HEK293 (cell line): Measurements from ENCODE around the gene TEPSIN.

Source experiments
- CTCF ChIA-PET: fragments of 350-600 bp; formaldehyde crosslinking; extraction: SDS; loops from one replicate; lab custom pipeline; 2021; ENCODE audit warnings: antibody characterized with exemption; lab: Yijun Ruan, JAX
- POLR2A ChIA-PET: fragments of 300-600 bp; formaldehyde crosslinking; extraction: SDS; loops from one replicate; lab custom pipeline; 2020; ENCODE audit warnings: antibody characterized with exemption, inconsistent platforms; lab: Yijun Ruan, JAX
- H3K27ac ChIP-seq: fragments of 200-500 bp; sonication (Bioruptor generic); 2 replicates; pipeline ENCODE4 v1.5.1; 2014; ENCODE audit warnings: low read depth, low read length, control low read depth, inconsistent platforms; ENCODE audit errors: extremely low read depth
- H3K36me3 ChIP-seq, 2 experiments: fragments of 200-500 bp in 1 of 2; sonication (Bioruptor generic) in 1 of 2; 1 replicate in 1 of 2; 2 replicates in 1 of 2; pipeline ENCODE4 v1.5.1; 2014 to 2017; ENCODE audit warnings: inconsistent platforms in 2 of 2, low read length in 2 of 2; ENCODE audit not compliant: control insufficient read depth in 2 of 2, insufficient read depth in 1 of 2
- H3K4me1 ChIP-seq: fragments of 200-500 bp; sonication (Bioruptor generic); 2 replicates; pipeline ENCODE4 v1.5.1; 2014; ENCODE audit warnings: mild to moderate bottlenecking, low read length, inconsistent platforms; ENCODE audit not compliant: control insufficient read depth, insufficient read depth
- H3K4me3 ChIP-seq: 2 replicates; pipeline ENCODE4 v1.5.1; 2011; ENCODE audit warnings: low read depth, mild to moderate bottlenecking, control low read depth, low read length, moderate library complexity
- H3K9me3 ChIP-seq: fragments of 200-500 bp; sonication (Bioruptor generic); 2 replicates; pipeline ENCODE4 v1.5.1; 2014; ENCODE audit warnings: low read depth, low read length, inconsistent platforms; ENCODE audit not compliant: control insufficient read depth, insufficient read depth
- GLIS1 ChIP-seq: fragments of 450-650 bp; formaldehyde crosslinking; IDR thresholded peaks from 2 replicates; pipeline ENCODE4 v1.5.1; 2016; ENCODE audit warnings: missing biosample characterization, missing genetic modification characterization
- KLF16 ChIP-seq: fragments of 450-650 bp; formaldehyde crosslinking; IDR thresholded peaks from 2 replicates; pipeline ENCODE4 v1.5.1; 2017; ENCODE audit warnings: missing biosample characterization, missing genetic modification characterization
- KLF9 ChIP-seq: fragments of 450-650 bp; formaldehyde crosslinking; IDR thresholded peaks from 2 replicates; pipeline ENCODE4 v1.5.1; 2016; ENCODE audit warnings: missing biosample characterization, missing genetic modification characterization, low read depth
- MYNN ChIP-seq: fragments of 450-650 bp; formaldehyde crosslinking; IDR thresholded peaks from 2 replicates; pipeline ENCODE4 v1.5.1; 2016; ENCODE audit warnings: missing biosample characterization, missing genetic modification characterization, borderline replicate concordance
- OSR2 ChIP-seq: fragments of 450-650 bp; formaldehyde crosslinking; IDR thresholded peaks from 2 replicates; pipeline ENCODE4 v1.5.1; 2016; ENCODE audit warnings: missing biosample characterization, missing genetic modification characterization
- OVOL3 ChIP-seq: fragments of 450-650 bp; formaldehyde crosslinking; IDR thresholded peaks from 2 replicates; pipeline ENCODE4 v1.5.1; 2016; ENCODE audit warnings: missing biosample characterization, missing genetic modification characterization
- TRIM28 ChIP-seq: IDR thresholded peaks from 2 replicates; pipeline ENCODE4 v1.6.1; 2011; ENCODE audit warnings: low read length, control low read depth, borderline replicate concordance
- YY2 ChIP-seq: fragments of 450-650 bp; formaldehyde crosslinking; IDR thresholded peaks from 2 replicates; pipeline ENCODE4 v1.5.1; 2016; ENCODE audit warnings: missing biosample characterization, missing genetic modification characterization
- ZNF112 ChIP-seq: fragments of 450-650 bp; formaldehyde crosslinking; IDR thresholded peaks from 2 replicates; pipeline ENCODE4 v1.5.0; 2017; ENCODE audit warnings: missing biosample characterization, missing genetic modification characterization
- ZNF140 ChIP-seq: fragments of 450-650 bp; formaldehyde crosslinking; IDR thresholded peaks from 2 replicates; pipeline ENCODE4 v1.5.1; 2016; ENCODE audit warnings: missing biosample characterization, missing genetic modification characterization
- ZNF155 ChIP-seq: fragments of 450-650 bp; formaldehyde crosslinking; IDR thresholded peaks from 2 replicates; pipeline ENCODE4 v1.5.1; 2016; ENCODE audit warnings: missing biosample characterization, missing genetic modification characterization
- ZNF214 ChIP-seq: fragments of 450-650 bp; formaldehyde crosslinking; IDR thresholded peaks from 2 replicates; pipeline ENCODE4 v1.5.1; 2017; ENCODE audit warnings: missing biosample characterization, mild to moderate bottlenecking, missing genetic modification characterization, borderline replicate concordance
- ZNF311 ChIP-seq: fragments of 450-650 bp; formaldehyde crosslinking; IDR thresholded peaks from 2 replicates; pipeline ENCODE4 v1.5.1; 2017; ENCODE audit warnings: missing biosample characterization, missing genetic modification characterization, borderline replicate concordance
- ZNF366 ChIP-seq: fragments of 450-650 bp; formaldehyde crosslinking; conservative IDR thresholded peaks from 2 replicates; pipeline ENCODE4 v1.5.1; 2016; ENCODE audit warnings: missing biosample characterization, missing genetic modification characterization
- ZNF391 ChIP-seq: fragments of 450-650 bp; formaldehyde crosslinking; IDR thresholded peaks from 2 replicates; pipeline ENCODE4 v1.5.1; 2016; ENCODE audit warnings: low read depth, missing biosample characterization, missing genetic modification characterization, borderline replicate concordance
- ZNF394 ChIP-seq: fragments of 450-650 bp; formaldehyde crosslinking; IDR thresholded peaks from 2 replicates; pipeline ENCODE4 v1.5.1; 2016; ENCODE audit warnings: missing biosample characterization, missing genetic modification characterization, mild to moderate bottlenecking, moderate library complexity, borderline replicate concordance
- ZNF596 ChIP-seq: fragments of 450-650 bp; IDR thresholded peaks from 2 replicates; pipeline ENCODE4 v1.5.0; 2018; ENCODE audit warnings: missing biosample characterization, mild to moderate bottlenecking, missing genetic modification characterization, moderate library complexity
- ZNF621 ChIP-seq: fragments of 450-650 bp; formaldehyde crosslinking; IDR thresholded peaks from 2 replicates; pipeline ENCODE4 v1.5.1; 2017; ENCODE audit warnings: missing biosample characterization, missing genetic modification characterization
- TF ChIP-seq, protein P1 (sequence below): fragments of 450-650 bp; formaldehyde crosslinking; IDR thresholded peaks from 2 replicates; pipeline ENCODE4 v1.5.1; 2017; ENCODE audit warnings: missing biosample characterization, missing genetic modification characterization
- TF ChIP-seq, protein P2 (sequence below): fragments of 450-650 bp; formaldehyde crosslinking; IDR thresholded peaks from 2 replicates; pipeline ENCODE4 v1.5.1; 2016; ENCODE audit warnings: missing biosample characterization, missing genetic modification characterization
- TF ChIP-seq, protein P3 (sequence below): fragments of 450-650 bp; formaldehyde crosslinking; IDR thresholded peaks from 2 replicates; pipeline ENCODE4 v1.5.1; 2016; ENCODE audit warnings: missing biosample characterization, missing genetic modification characterization
- TF ChIP-seq, protein P4 (sequence below): fragments of 450-650 bp; formaldehyde crosslinking; IDR thresholded peaks from 2 replicates; pipeline ENCODE4 v1.5.1; 2017; ENCODE audit warnings: missing biosample characterization, missing genetic modification characterization

Gene TEPSIN

DNA sequence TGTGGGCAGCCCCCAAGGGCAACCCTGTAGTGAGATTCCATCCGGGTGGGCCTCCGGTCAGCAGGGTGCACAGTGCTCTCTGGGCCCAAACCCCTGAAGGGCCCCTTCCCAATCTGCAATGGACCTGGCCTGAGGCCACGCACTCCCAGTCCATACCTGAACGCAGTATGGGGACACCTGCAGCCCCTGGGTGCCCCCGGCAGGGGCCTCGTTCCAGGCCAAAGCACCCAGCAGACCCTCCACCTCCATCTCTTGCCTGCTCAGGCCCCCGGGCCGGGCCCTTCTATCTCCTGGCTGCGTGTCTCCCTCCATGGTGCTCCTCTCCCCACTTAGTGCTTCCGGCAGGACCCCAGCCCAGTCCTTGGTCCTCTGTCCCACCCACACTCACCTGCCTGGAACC, 55.5 kb downstream of the TEPSIN start (continued):
- TF ChIP-seq ZNF155 (no peak), ZNF596 (no peak)
- TF ChIP-seq, all 188 proteins: peak for 0

DNA sequence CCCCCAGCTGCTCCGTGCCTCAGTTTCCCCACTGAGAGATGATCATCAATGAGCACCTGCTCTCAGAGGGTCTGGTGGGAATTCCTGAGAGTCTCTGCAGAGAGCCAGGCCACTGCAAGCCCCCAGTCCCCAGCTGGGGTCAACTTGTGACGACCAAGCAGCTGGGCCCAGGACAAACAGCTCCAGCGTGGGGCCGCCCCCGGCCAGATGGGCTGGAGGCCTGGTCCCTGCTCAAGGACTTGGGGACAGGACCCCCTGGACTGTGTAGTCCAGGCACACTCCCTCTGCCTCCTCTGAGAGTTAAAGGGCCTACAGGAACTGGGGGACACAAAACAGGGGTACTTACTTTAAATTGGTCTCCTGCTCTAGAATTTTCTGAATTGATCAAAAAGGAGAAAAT, 56.3 kb downstream of the TEPSIN start:
- H3K36me3 ChIP-seq = no peaks in the 10 kb centered on the region
- ChIA-PET POLR2A (no interaction called here), CTCF (interaction anchor here (0.9 kb wide), 1 partner anchor 18 kb away, joined by 4 read pairs; no protein-coding TSS in a partner anchor)
- TF ChIP-seq GLIS1 (tag by site-specific recombination) = peak; percentile 32; the same call in 1 of the 2 replicates
- no peak for TF ChIP-seq ZNF214 (tag by site-specific recombination)
- no peak for TF ChIP-seq ZNF112 (tag by site-specific recombination)
- no peaks in the 10 kb centered on the region for H3K9me3 ChIP-seq
- H3K27ac ChIP-seq = no peak overlapping the region
- no peaks in the 10 kb centered on the region for H3K4me1 ChIP-seq
- H3K4me3 ChIP-seq = no peak overlapping the region

DNA sequence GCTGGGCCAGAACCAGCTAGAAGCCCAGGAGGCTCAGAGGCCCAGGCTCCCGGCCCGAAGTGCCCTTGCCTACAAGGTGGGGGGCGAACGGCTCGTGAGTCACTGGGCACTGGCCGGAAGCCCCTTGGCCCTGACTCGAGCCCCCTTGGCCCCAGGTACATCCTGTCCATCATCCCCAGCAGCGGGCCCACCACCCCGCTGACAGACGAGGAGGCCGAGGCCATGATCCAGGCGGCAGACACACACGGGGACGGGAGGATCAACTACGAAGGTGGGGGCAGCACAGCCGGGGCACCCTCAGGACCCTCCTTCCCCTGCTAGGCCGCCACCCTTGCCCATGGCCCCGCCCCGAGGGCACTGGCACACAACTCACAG, 57.1 kb downstream of the TEPSIN start:
- POLR2A ChIA-PET = no interaction called here
- Histone ChIP-seq H3K4me1 (no peaks in the 10 kb centered on the region), H3K4me3 (no peak overlapping the region), H3K27ac (no peak overlapping the region), H3K9me3 (no peaks in the 10 kb centered on the region), H3K36me3 (no peaks in the 10 kb centered on the region)
- CTCF ChIA-PET = interaction anchor here (0.9 kb wide), 1 partner anchor 19 kb away, joined by 4 read pairs; no protein-coding TSS in a partner anchor
- TF ChIP-seq ZNF391 (tag by site-specific recombination) (no peak), YY2 (tag by site-specific recombination) (no peak)

DNA sequence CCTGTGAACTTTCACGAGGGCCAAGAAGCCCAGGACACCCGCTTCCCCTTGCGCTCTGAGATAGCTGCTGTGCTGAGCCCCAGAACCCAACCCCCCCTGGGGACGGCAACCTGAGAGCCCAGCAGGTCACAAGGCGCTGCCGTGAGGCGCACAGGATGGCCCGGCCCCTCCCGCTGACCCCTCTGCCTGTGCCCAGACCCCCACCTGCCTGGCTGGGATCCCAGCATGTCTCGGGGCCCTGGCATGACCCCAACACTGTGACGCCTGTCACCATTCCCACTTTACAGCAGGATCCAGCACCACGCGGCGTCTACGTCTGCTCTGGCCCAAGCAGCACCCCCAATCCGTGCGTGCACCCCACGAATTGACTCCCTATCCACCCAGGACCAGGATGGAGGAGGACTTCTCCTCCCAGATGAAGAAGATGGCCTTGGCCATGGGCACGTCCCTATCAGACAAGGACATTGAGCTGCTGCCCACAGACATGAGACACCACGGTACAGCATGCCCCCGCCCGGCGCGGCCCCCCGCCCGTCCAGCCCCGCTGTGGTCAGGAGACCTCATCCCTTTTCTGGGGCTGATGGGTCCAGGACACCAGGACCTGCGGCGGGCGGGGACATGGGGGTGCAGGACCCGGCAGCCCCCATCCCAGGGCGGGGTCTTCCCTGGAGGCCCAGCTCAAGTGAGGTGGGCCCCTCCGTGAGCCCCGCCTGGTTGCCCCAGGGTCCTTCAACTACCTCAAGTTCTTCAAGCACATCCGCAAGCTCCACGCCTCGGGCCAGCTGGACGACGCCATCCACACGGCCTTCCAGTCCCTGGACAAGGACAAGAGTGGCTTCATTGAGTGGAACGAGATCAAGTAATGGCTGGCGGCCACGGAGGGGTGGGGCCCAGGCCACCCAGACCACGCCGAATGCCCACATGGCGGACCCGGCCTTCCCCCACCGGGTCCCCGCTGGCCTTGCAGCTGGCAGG, 57.7 kb downstream of the TEPSIN start:
- Histone ChIP-seq H3K9me3 (no peaks in the 10 kb centered on the region), H3K4me3 (no peak overlapping the region), H3K36me3 (no peaks in the 10 kb centered on the region)
- TF ChIP-seq, protein P1, sequence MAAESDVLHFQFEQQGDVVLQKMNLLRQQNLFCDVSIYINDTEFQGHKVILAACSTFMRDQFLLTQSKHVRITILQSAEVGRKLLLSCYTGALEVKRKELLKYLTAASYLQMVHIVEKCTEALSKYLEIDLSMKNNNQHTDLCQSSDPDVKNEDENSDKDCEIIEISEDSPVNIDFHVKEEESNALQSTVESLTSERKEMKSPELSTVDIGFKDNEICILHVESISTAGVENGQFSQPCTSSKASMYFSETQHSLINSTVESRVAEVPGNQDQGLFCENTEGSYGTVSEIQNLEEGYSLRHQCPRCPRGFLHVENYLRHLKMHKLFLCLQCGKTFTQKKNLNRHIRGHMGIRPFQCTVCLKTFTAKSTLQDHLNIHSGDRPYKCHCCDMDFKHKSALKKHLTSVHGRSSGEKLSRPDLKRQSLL (tag by site-specific recombination) = no peak
- TF ChIP-seq ZNF311 (tag by site-specific recombination) (no peak), OSR2 (no peak), MYNN (tag by site-specific recombination) (no peak), KLF16 (no peak), ZNF596 (no peak), KLF9 (tag by site-specific recombination) (no peak), ZNF621 (tag by site-specific recombination) (no peak), TRIM28 (no peak), OVOL3 (tag by site-specific recombination) (no peak), ZNF366 (tag by site-specific recombination) (no peak), ZNF394 (no peak), ZNF140 (tag by site-specific recombination) (no peak)
- TF ChIP-seq, protein P2, sequence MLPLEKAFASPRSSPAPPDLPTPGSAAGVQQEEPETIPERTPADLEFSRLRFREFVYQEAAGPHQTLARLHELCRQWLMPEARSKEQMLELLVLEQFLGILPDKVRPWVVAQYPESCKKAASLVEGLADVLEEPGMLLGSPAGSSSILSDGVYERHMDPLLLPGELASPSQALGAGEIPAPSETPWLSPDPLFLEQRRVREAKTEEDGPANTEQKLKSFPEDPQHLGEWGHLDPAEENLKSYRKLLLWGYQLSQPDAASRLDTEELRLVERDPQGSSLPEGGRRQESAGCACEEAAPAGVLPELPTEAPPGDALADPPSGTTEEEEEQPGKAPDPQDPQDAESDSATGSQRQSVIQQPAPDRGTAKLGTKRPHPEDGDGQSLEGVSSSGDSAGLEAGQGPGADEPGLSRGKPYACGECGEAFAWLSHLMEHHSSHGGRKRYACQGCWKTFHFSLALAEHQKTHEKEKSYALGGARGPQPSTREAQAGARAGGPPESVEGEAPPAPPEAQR (tag by site-specific recombination) = no peak
- TF ChIP-seq, protein P3, sequence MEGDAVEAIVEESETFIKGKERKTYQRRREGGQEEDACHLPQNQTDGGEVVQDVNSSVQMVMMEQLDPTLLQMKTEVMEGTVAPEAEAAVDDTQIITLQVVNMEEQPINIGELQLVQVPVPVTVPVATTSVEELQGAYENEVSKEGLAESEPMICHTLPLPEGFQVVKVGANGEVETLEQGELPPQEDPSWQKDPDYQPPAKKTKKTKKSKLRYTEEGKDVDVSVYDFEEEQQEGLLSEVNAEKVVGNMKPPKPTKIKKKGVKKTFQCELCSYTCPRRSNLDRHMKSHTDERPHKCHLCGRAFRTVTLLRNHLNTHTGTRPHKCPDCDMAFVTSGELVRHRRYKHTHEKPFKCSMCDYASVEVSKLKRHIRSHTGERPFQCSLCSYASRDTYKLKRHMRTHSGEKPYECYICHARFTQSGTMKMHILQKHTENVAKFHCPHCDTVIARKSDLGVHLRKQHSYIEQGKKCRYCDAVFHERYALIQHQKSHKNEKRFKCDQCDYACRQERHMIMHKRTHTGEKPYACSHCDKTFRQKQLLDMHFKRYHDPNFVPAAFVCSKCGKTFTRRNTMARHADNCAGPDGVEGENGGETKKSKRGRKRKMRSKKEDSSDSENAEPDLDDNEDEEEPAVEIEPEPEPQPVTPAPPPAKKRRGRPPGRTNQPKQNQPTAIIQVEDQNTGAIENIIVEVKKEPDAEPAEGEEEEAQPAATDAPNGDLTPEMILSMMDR (tag by site-specific recombination) = no peak
- TF ChIP-seq, protein P4, sequence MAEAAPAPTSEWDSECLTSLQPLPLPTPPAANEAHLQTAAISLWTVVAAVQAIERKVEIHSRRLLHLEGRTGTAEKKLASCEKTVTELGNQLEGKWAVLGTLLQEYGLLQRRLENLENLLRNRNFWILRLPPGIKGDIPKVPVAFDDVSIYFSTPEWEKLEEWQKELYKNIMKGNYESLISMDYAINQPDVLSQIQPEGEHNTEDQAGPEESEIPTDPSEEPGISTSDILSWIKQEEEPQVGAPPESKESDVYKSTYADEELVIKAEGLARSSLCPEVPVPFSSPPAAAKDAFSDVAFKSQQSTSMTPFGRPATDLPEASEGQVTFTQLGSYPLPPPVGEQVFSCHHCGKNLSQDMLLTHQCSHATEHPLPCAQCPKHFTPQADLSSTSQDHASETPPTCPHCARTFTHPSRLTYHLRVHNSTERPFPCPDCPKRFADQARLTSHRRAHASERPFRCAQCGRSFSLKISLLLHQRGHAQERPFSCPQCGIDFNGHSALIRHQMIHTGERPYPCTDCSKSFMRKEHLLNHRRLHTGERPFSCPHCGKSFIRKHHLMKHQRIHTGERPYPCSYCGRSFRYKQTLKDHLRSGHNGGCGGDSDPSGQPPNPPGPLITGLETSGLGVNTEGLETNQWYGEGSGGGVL (tag by site-specific recombination) = no peak
- TF ChIP-seq, all 188 proteins: peak for 0
- Histone ChIP-seq H3K4me1 (no peaks in the 10 kb centered on the region), H3K27ac (no peak overlapping the region)
- POLR2A ChIA-PET = no interaction called here
- CTCF ChIA-PET = interaction anchor here (0.6 kb wide), 2 partner anchors 31 to 39 kb away, joined by 4 read pairs; no protein-coding TSS in a partner anchor
